Neural cell (in vitro differentiated cells): Measurements from ENCODE around the gene MDM1. TPM values are rescaled to one million over a fixed set of nuclear protein-coding genes. Genes with fewer than 3 reads are reported as not detected.

Source experiments
- H2AFZ ChIP-seq: fragments of 200-600, 300-800 bp; sonication (generic), shearing (Covaris generic); 2 replicates; pipeline ENCODE4 v1.6.0; 2014; ENCODE audit warnings: low read depth, mild to moderate bottlenecking, antibody characterized with exemption, low read length, moderate library complexity
- H3F3A ChIP-seq: fragments of 200-600 bp; shearing (Covaris generic); 2 replicates; pipeline ENCODE4 v1.6.1; 2016; ENCODE audit warnings: mild to moderate bottlenecking, moderate library complexity, mixed read lengths, antibody characterized with exemption, low read length; ENCODE audit not compliant: insufficient read depth, poor library complexity, severe bottlenecking
- H3K27ac ChIP-seq: fragments of 200-600, 300-800 bp; sonication (generic), shearing (Covaris generic); 2 replicates; pipeline ENCODE4 v1.5.1; 2014; ENCODE audit warnings: mild to moderate bottlenecking, low read length, moderate library complexity
- H3K27me3 ChIP-seq: fragments of 300-800, 200-600 bp; sonication (generic), shearing (Covaris generic); 2 replicates; pipeline ENCODE4 v1.6.0; 2014; ENCODE audit warnings: mild to moderate bottlenecking, low read depth, low read length, moderate library complexity; ENCODE audit not compliant: insufficient read depth
- H3K36me3 ChIP-seq: fragments of 300-800, 200-600 bp; sonication (generic), shearing (Covaris generic); 2 replicates; pipeline ENCODE4 v1.5.1; 2014; ENCODE audit warnings: mild to moderate bottlenecking, antibody characterized with exemption, low read length, moderate library complexity; ENCODE audit not compliant: insufficient read depth
- H3K4me2 ChIP-seq: fragments of 300-800, 200-600 bp; sonication (generic), shearing (Covaris generic); 2 replicates; pipeline ENCODE4 v1.6.0; 2014; ENCODE audit warnings: mild to moderate bottlenecking, low read length
- H3K4me3 ChIP-seq: fragments of 300-800, 200-600 bp; sonication (generic), shearing (Covaris generic); 2 replicates; pipeline ENCODE4 v1.5.1; 2014; ENCODE audit warnings: mild to moderate bottlenecking, low read length, moderate library complexity
- H3K79me2 ChIP-seq: fragments of 200-600 bp; shearing (Covaris generic); replicated peaks from 2 replicates; pipeline ENCODE4 v1.6.0; 2014; ENCODE audit warnings: mild to moderate bottlenecking, low read length, moderate library complexity; ENCODE audit not compliant: insufficient read depth
- H3K9ac ChIP-seq: fragments of 300-800, 200-600 bp; sonication (generic), shearing (Covaris generic); 2 replicates; pipeline ENCODE4 v1.6.1; 2016; ENCODE audit warnings: mild to moderate bottlenecking, low read length, mixed read lengths
- H3K9me2 ChIP-seq: fragments of 200-600 bp; shearing (Covaris generic); 2 replicates; pipeline ENCODE4 v1.6.1; 2016; ENCODE audit warnings: mild to moderate bottlenecking, low read length, mixed read lengths; ENCODE audit not compliant: insufficient read depth
- H3K9me3 ChIP-seq: fragments of 200-600, 300-800 bp; sonication (generic), shearing (Covaris generic); 2 replicates; pipeline ENCODE4 v1.6.1; 2016; ENCODE audit warnings: mild to moderate bottlenecking, mixed run types, low read length, moderate library complexity, mixed read lengths
- H4K20me1 ChIP-seq: fragments of 200-600 bp; shearing (Covaris generic); 2 replicates; pipeline ENCODE4 v1.6.1; 2016; ENCODE audit warnings: mild to moderate bottlenecking, mixed run types; ENCODE audit not compliant: insufficient read depth
- EP300 ChIP-seq: fragments of 450-650 bp; conservative IDR thresholded peaks from 2 replicates; pipeline ENCODE4 v1.6.1; 2014; ENCODE audit warnings: antibody characterized with exemption, mild to moderate bottlenecking, moderate library complexity; ENCODE audit not compliant: poor library complexity, severe bottlenecking
- EZH2 ChIP-seq: fragments of 200-600, 300-800 bp; shearing (Covaris generic), sonication (generic); IDR thresholded peaks from 2 replicates; pipeline ENCODE4 v1.6.1; 2014; ENCODE audit warnings: antibody characterized with exemption, low read length, borderline replicate concordance, mild to moderate bottlenecking; ENCODE audit not compliant: insufficient read depth, poor library complexity, severe bottlenecking
- MXI1 ChIP-seq: fragments of 450-650 bp; conservative IDR thresholded peaks from 2 replicates; pipeline ENCODE4 v1.6.1; 2014; ENCODE audit warnings: antibody characterized with exemption, mild to moderate bottlenecking; ENCODE audit not compliant: poor library complexity, severe bottlenecking
- POLR2AphosphoS5 ChIP-seq: IDR thresholded peaks from 2 replicates; pipeline ENCODE4 v1.6.1; 2012
- RAD21 ChIP-seq: fragments of 450-650 bp; conservative IDR thresholded peaks from 2 replicates; pipeline ENCODE4 v1.6.1; 2014; ENCODE audit warnings: antibody characterized with exemption, mild to moderate bottlenecking, moderate library complexity
- SMC3 ChIP-seq: fragments of 450-650 bp; conservative IDR thresholded peaks from 2 replicates; pipeline ENCODE4 v1.6.1; 2014; ENCODE audit warnings: antibody characterized with exemption, mild to moderate bottlenecking, moderate library complexity; ENCODE audit not compliant: poor library complexity
- TAF1 ChIP-seq: IDR thresholded peaks from 2 replicates; pipeline ENCODE4 v1.6.1; 2012; ENCODE audit warnings: low read depth
- polyA plus RNA-seq: library from polyadenylated mRNA; depleted of rRNA; stranded (reverse); fragments of >200 nt; gene quantifications from 2 replicates; pipeline ENCODE4 v1.2.3, GENCODE V29; 2014
- TF ChIP-seq, protein P1 (sequence below): fragments of 450-650 bp; IDR thresholded peaks from 2 replicates; pipeline ENCODE4 v1.5.1; 2014; ENCODE audit warnings: antibody characterized with exemption, mild to moderate bottlenecking, moderate library complexity; ENCODE audit not compliant: poor library complexity, severe bottlenecking
- TF ChIP-seq, protein P2 (sequence below): IDR thresholded peaks from 2 replicates; pipeline ENCODE4 v1.6.1; 2012; ENCODE audit warnings: borderline replicate concordance

Gene MDM1
- polyA plus RNA-seq, 1 donor from 2014 or later: 35.5 TPM

- peak overlapping the region; percentile 41 for H3K4me2 ChIP-seq
- peak overlapping the region; percentile 41 for H3K4me3 ChIP-seq
- H3K36me3 ChIP-seq: no peaks in the 10 kb centered on the region
- H3K9me3 ChIP-seq: no peaks in the 10 kb centered on the region
- H3K27ac ChIP-seq: peak overlapping the region; percentile 92
- no peaks in the 10 kb centered on the region for H3F3A ChIP-seq
- H4K20me1 ChIP-seq: no peaks in the 10 kb centered on the region
- no peaks in the 10 kb centered on the region for H3K27me3 ChIP-seq
- no peaks in the 10 kb centered on the region for H3K79me2 ChIP-seq
- no peaks in the 10 kb centered on the region for H3K9me2 ChIP-seq
- peak overlapping the region; percentile 11 for H2AFZ ChIP-seq
- TF ChIP-seq, protein P1, sequence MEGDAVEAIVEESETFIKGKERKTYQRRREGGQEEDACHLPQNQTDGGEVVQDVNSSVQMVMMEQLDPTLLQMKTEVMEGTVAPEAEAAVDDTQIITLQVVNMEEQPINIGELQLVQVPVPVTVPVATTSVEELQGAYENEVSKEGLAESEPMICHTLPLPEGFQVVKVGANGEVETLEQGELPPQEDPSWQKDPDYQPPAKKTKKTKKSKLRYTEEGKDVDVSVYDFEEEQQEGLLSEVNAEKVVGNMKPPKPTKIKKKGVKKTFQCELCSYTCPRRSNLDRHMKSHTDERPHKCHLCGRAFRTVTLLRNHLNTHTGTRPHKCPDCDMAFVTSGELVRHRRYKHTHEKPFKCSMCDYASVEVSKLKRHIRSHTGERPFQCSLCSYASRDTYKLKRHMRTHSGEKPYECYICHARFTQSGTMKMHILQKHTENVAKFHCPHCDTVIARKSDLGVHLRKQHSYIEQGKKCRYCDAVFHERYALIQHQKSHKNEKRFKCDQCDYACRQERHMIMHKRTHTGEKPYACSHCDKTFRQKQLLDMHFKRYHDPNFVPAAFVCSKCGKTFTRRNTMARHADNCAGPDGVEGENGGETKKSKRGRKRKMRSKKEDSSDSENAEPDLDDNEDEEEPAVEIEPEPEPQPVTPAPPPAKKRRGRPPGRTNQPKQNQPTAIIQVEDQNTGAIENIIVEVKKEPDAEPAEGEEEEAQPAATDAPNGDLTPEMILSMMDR: no peak
- TF ChIP-seq EP300: peak; percentile 51
- TF ChIP-seq EZH2: no peak
- TF ChIP-seq POLR2AphosphoS5: peak; percentile 63
- TF ChIP-seq MXI1: no peak
- peak overlapping the region; percentile 51 for H3K9ac ChIP-seq
Observed at GRCh38 chr12:68349921-68350606, 17.9 kb upstream of the MDM1 start.

DNA sequence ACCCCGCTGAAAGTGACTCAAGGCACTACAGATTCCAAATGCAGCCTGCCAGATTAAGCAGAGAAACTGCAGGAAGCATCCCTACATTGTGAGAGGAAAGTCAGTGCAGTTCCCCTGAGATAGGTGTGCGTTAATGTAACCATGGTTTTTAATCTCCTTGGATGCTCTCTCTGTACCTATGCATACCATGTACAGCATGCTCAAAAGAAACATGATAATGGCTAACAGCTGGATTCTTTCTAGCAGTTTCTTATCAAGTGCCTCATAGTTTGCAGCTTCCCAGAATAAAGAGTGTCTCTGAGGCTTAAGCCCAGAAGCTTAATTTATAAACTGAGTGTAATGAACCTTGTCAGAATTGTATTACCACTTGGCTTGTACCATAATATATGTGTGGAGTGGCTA is 17.1 kb upstream of the MDM1 start:
- Histone ChIP-seq H3K9me3 (no peaks in the 10 kb centered on the region), H3F3A (no peaks in the 10 kb centered on the region), H3K9ac (peak overlapping the region; percentile 51), H3K79me2 (no peaks in the 10 kb centered on the region), H4K20me1 (no peaks in the 10 kb centered on the region), H2AFZ (no peak overlapping the region), H3K36me3 (no peaks in the 10 kb centered on the region), H3K4me3 (peak overlapping the region; percentile 41), H3K27me3 (no peaks in the 10 kb centered on the region), H3K4me2 (peak overlapping the region; percentile 43), H3K27ac (peak overlapping the region; percentile 92), H3K9me2 (no peaks in the 10 kb centered on the region)
- TF ChIP-seq EZH2: no peak
- TF ChIP-seq, protein P1: no peak
- peak; percentile 35 for TF ChIP-seq SMC3
- peak; percentile 48 for TF ChIP-seq RAD21
- no peak for TF ChIP-seq POLR2AphosphoS5
- TF ChIP-seq TAF1: peak; percentile 20
- TF ChIP-seq EP300: peak; percentile 85
- peak; percentile 25 for TF ChIP-seq MXI1
- TF ChIP-seq, protein P2, sequence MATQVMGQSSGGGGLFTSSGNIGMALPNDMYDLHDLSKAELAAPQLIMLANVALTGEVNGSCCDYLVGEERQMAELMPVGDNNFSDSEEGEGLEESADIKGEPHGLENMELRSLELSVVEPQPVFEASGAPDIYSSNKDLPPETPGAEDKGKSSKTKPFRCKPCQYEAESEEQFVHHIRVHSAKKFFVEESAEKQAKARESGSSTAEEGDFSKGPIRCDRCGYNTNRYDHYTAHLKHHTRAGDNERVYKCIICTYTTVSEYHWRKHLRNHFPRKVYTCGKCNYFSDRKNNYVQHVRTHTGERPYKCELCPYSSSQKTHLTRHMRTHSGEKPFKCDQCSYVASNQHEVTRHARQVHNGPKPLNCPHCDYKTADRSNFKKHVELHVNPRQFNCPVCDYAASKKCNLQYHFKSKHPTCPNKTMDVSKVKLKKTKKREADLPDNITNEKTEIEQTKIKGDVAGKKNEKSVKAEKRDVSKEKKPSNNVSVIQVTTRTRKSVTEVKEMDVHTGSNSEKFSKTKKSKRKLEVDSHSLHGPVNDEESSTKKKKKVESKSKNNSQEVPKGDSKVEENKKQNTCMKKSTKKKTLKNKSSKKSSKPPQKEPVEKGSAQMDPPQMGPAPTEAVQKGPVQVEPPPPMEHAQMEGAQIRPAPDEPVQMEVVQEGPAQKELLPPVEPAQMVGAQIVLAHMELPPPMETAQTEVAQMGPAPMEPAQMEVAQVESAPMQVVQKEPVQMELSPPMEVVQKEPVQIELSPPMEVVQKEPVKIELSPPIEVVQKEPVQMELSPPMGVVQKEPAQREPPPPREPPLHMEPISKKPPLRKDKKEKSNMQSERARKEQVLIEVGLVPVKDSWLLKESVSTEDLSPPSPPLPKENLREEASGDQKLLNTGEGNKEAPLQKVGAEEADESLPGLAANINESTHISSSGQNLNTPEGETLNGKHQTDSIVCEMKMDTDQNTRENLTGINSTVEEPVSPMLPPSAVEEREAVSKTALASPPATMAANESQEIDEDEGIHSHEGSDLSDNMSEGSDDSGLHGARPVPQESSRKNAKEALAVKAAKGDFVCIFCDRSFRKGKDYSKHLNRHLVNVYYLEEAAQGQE: peak; percentile 90
